Lung (tissue), 16 donors: Measurements from ENCODE around the gene GALNT1. TPM values are rescaled to one million over a fixed set of nuclear protein-coding genes. Genes with fewer than 3 reads are reported as not detected.

ENCODE experiments used
- ATAC-seq: fragments of 200-7000 bp; cut with Tn5 transposase; one replicate; pipeline ENCODE4 v1.9.1; 2020; ENCODE audit warnings: moderate number of reproducible peaks; ENCODE audit not compliant: insufficient read depth, low FRiP score
- DNase-seq, 3 donors: peaks; one replicate each; pipeline ENCODE4 v3.0.0-alpha.2; 2013 to 2017
- H3K27ac ChIP-seq, 2 donors: one replicate each; pipeline ENCODE4 v1.5.1; 2013; ENCODE audit warnings: mild to moderate bottlenecking in 2 of 2, moderate library complexity in 2 of 2, control low read depth in 1 of 2, inconsistent platforms in 1 of 2, low read depth in 1 of 2, low read length in 1 of 2
- H3K27me3 ChIP-seq, 3 donors: one replicate each; pipeline ENCODE4 v1.5.1; 2013; ENCODE audit warnings: low read length in 2 of 3; ENCODE audit not compliant: control insufficient read depth in 3 of 3, insufficient read depth in 3 of 3
- H3K36me3 ChIP-seq, 4 donors: one replicate each; pipeline ENCODE4 v1.5.1; 2013; ENCODE audit warnings: low read length in 4 of 4, mild to moderate bottlenecking in 1 of 4, moderate library complexity in 1 of 4; ENCODE audit not compliant: control insufficient read depth in 4 of 4, insufficient read depth in 4 of 4
- H3K4me1 ChIP-seq, 5 donors: one replicate each; pipeline ENCODE4 v1.5.1; 2013; ENCODE audit warnings: low read length in 5 of 5, mild to moderate bottlenecking in 2 of 5, moderate library complexity in 1 of 5; ENCODE audit not compliant: control insufficient read depth in 5 of 5, insufficient read depth in 5 of 5
- H3K4me3 ChIP-seq: one replicate; pipeline ENCODE4 v1.5.1; 2013; ENCODE audit warnings: mild to moderate bottlenecking, control low read depth, moderate library complexity
- H3K9ac ChIP-seq, 2 donors: one replicate each; pipeline ENCODE4 v1.5.1; 2013; ENCODE audit warnings: low read length in 2 of 2, control low read depth in 1 of 2; ENCODE audit not compliant: insufficient read depth in 1 of 2
- H3K9me3 ChIP-seq, 4 donors: one replicate each; pipeline ENCODE4 v1.5.1; 2013; ENCODE audit warnings: low read length in 3 of 4, mild to moderate bottlenecking in 1 of 4, moderate library complexity in 1 of 4; ENCODE audit not compliant: control insufficient read depth in 4 of 4, insufficient read depth in 3 of 4
- CTCF ChIP-seq: IDR thresholded peaks from 2 replicates; pipeline ENCODE4 v1.5.1; 2012; ENCODE audit warnings: mild to moderate bottlenecking; ENCODE audit errors: control extremely low read depth, extremely low read depth
- WGBS, 2 donors: extraction: QIAGEN DNeasy Blood & Tissue Kit; methylation state at CpG; one replicate each; pipeline ENCODE4 v1.1.7; 2013; 5-methylcytosine and 5-hydroxymethylcytosine counted together
- long read RNA-seq, 5 donors: transcript quantifications; one replicate each; lab custom pipeline, GENCODE V29; 2026
- polyA plus RNA-seq, 2 donors: library from polyadenylated mRNA; stranded (reverse); fragments of 200-250 nt; gene quantifications; one replicate each; pipeline ENCODE4 v1.2.1, GENCODE V29; 2013
- total RNA-seq, 2 donors: library from RNA; depleted of rRNA in 1 of 2; stranded (reverse); fragments of >200 nt in 1 of 2; gene quantifications; one replicate each; pipeline ENCODE4 v1.2.1, GENCODE V29; 2014 to 2021
- donor health status: control.
- donor health status: control.
- donor health status: Bipolar disorder and iron deficiency.
- donor health status: healthy.
- donor health status: DM: yes; HTN: yes; CAD: no.

GALNT1 gene
- total RNA-seq (10 to 100 TPM; 61.4 to 73.4 TPM), polyA plus RNA-seq (10 to 100 TPM; 16.9 to 32.1 TPM)
- long read RNA-seq, donor 1, partial matches to known transcripts: 22 of 47 reads
- long read RNA-seq, donor 1, other reads (novel, unspliced or antisense): 20 of 47 reads
- long read RNA-seq, donor 2, partial matches to known transcripts: 52 of 53 reads
- long read RNA-seq, donor 2, other reads (novel, unspliced or antisense): 0 of 53 reads
- long read RNA-seq, donor 3, partial matches to known transcripts: 0 of 8 reads
- long read RNA-seq, donor 3, other reads (novel, unspliced or antisense): 6 of 8 reads
- long read RNA-seq, donor 4: 0 reads
- long read RNA-seq, donor 5, partial matches to known transcripts: 14 of 36 reads
- long read RNA-seq, donor 5, other reads (novel, unspliced or antisense): 18 of 36 reads

DNA sequence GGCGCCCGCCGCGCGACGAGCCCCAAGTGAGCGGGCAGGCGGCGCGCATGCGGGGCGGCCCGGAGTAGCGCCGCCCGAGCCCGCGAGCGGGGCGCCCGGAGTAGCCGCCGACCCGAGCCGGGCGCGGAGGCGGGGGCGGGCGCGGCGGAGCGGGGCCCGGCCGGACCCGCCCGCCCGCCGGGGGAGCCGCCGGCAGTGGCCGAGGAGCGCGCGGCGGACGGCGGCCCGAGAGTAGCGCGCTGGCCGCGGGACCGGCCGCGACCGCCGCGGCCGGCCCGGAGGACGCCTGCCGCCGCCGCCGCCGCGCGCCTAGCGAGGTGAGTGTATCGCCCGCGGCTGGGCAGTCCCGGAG, at the start of gene GALNT1:
TSS of gene GALNT1 (plus strand) at position 195 of the 352 bp plus-strand sequence. CDS start 72,923 bp downstream, outside the sequence.
- no peaks in the 10 kb centered on the region for H3K27me3 ChIP-seq
- ATAC-seq: no peak

GRCh38 chr18:35533916-35534405, 47.6 kb upstream of the GALNT1 start:
- Histone ChIP-seq H3K36me3 (no peaks in the 10 kb centered on the region), H3K9me3 (peaks cover 0 to 3% (median 2%) of the 10 kb centered on the region in 4 donors), H3K4me3 (no peak overlapping the region), H3K4me1 (no peaks in the 10 kb centered on the region), H3K27me3 (no peaks in the 10 kb centered on the region), H3K27ac (no peak overlapping the region), H3K9ac (no peak overlapping the region)
- DNase-seq (no peak), ATAC-seq (no peak)
- no peak for TF ChIP-seq CTCF
- 68 to 75% methylated on average over 2 of the region's 2 CpGs for WGBS, 2 donors

More for the DNA sequence above, at the start of gene GALNT1:
- Histone ChIP-seq H3K36me3 (no peaks in the 10 kb centered on the region), H3K4me1 (peaks cover 0 to 20% (median 11%) of the 10 kb centered on the region in 5 donors), H3K9ac (peak within 1 kb of the TSS; percentile 70 to 92), H3K9me3 (peaks cover 0 to 5% (median 0%) of the 10 kb centered on the region in 4 donors), H3K27ac (peak within 1 kb of the TSS; percentile 95), H3K4me3 (peak within 1 kb of the TSS; percentile 72)
- no peak for TF ChIP-seq CTCF
- 0% methylated on average over 50 of the region's 74 CpGs; no CpG with 5 or more reads in 1 of the 2 donors for WGBS, 2 donors
- DNase-seq: peak in 1 of 3 donors; percentile 37

- H3K36me3 ChIP-seq: no peaks in the 10 kb centered on the region
- no peak overlapping the region for H3K4me3 ChIP-seq
- H3K9me3 ChIP-seq: peaks cover 0 to 5% (median 3%) of the 10 kb centered on the region in 4 donors
- no peak for DNase-seq
- H3K27ac ChIP-seq: no peak overlapping the region
- no peak for ATAC-seq
- no peak overlapping the region for H3K9ac ChIP-seq
- TF ChIP-seq CTCF: no peak
- H3K4me1 ChIP-seq: no peaks in the 10 kb centered on the region
- H3K27me3 ChIP-seq: no peaks in the 10 kb centered on the region
- WGBS, 2 donors: 100% methylated on average over 1 of the region's 1 CpG
These were observed 46.2 kb upstream of the GALNT1 start for GRCh38 chr18:35535297-35535696.
